BJ (cell line): ENCODE measurements around the gene CARMIL3. TPM values are rescaled to one million over a fixed set of nuclear protein-coding genes. Genes with fewer than 3 reads are reported as not detected.

Experiments used
- CTCF ChIA-PET: fragments of 350-600 bp; formaldehyde crosslinking; extraction: SDS; loops from one replicate; lab custom pipeline; 2021; ENCODE audit warnings: antibody characterized with exemption, inconsistent platforms; lab: Yijun Ruan, JAX
- POLR2A ChIA-PET: fragments of 300-600 bp; sonication (Branson Sonifier 250); formaldehyde crosslinking; extraction: SDS; loops from one replicate; lab custom pipeline; 2021; ENCODE audit warnings: antibody characterized with exemption; lab: Charles Lee
- DNase-seq: peaks from one replicate; pipeline ENCODE4 v3.0.0-alpha.2; 2011; ENCODE audit warnings: low read depth
- H3K27me3 ChIP-seq: 2 replicates; pipeline ENCODE4 v1.6.0; 2011; ENCODE audit warnings: low read length; ENCODE audit not compliant: control insufficient read depth, insufficient read depth
- H3K36me3 ChIP-seq: 2 replicates; pipeline ENCODE4 v1.5.1; 2011; ENCODE audit warnings: low read length; ENCODE audit not compliant: control insufficient read depth, insufficient read depth
- H3K4me3 ChIP-seq: 2 replicates; pipeline ENCODE4 v1.5.1; 2011; ENCODE audit warnings: low read depth, mild to moderate bottlenecking, control low read depth, low read length
- CTCF ChIP-seq: IDR thresholded peaks from 2 replicates; pipeline ENCODE4 v1.5.1; 2011; ENCODE audit warnings: low read depth, mild to moderate bottlenecking, control low read depth, inconsistent platforms, low read length, moderate library complexity; ENCODE audit not compliant: insufficient read depth
- polyA plus RNA-seq: library from polyadenylated mRNA; depleted of rRNA; stranded (reverse); fragments of >200 nt; gene quantifications from 2 replicates; pipeline ENCODE4 v1.2.3, GENCODE V29; 2011

Gene CARMIL3
- polyA plus RNA-seq, 1 experiment: 0.04 TPM

DNA sequence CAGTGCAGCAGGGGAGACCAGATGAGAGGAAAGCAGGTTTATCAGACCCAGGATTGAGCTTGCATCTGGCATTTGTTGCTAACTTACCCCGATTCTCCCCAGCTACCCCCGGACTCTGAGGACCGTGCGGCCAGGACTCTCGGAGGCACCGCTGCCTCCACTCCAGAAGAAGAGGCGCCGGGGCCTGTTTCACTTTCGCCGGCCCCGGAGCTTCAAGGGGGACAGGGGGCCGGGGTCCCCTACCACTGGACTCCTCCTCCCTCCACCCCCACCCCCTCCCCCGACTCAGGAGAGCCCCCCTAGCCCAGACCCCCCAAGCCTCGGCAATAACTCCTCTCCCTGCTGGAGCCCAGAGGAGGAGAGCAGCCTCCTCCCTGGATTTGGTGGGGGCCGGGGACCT, 13.0 kb downstream of the CARMIL3 start:
- H3K27me3 ChIP-seq: peaks cover 11% of the 10 kb centered on the region
- POLR2A ChIA-PET: no interaction called here
- no peak overlapping the region for H3K4me3 ChIP-seq
- DNase-seq: no peak
- TF ChIP-seq CTCF: no peak
- H3K36me3 ChIP-seq: no peaks in the 10 kb centered on the region
- CTCF ChIA-PET: interaction anchor here (0.9 kb wide), 1 partner anchor 25 kb away, joined by 5 read pairs; no protein-coding TSS in a partner anchor

- DNase-seq: no peak
- Histone ChIP-seq H3K4me3 (no peak overlapping the region), H3K36me3 (no peaks in the 10 kb centered on the region), H3K27me3 (peaks cover 15% of the 10 kb centered on the region)
- CTCF ChIA-PET: no interaction called here
- POLR2A ChIA-PET: no interaction called here
- no peak for TF ChIP-seq CTCF
Measured at GRCh38 chr14:24065408-24065807, 13.6 kb downstream of the CARMIL3 start.

- H3K36me3 ChIP-seq: no peaks in the 10 kb centered on the region
- ChIA-PET CTCF (interaction anchor here (0.8 to 5.5 kb wide), 7 partner anchors 8 to 94 kb away, joined by 3 to 33 read pairs (median 5); partner anchors contain the start of gene IRF9), POLR2A (no interaction called here)
- DNase-seq: no peak
- H3K4me3 ChIP-seq: no peak overlapping the region
- H3K27me3 ChIP-seq: peaks cover 12% of the 10 kb centered on the region
- TF ChIP-seq CTCF: no peak
Measured at GRCh38 chr14:24066496-24067132, 14.8 kb downstream of the CARMIL3 start.

DNA sequence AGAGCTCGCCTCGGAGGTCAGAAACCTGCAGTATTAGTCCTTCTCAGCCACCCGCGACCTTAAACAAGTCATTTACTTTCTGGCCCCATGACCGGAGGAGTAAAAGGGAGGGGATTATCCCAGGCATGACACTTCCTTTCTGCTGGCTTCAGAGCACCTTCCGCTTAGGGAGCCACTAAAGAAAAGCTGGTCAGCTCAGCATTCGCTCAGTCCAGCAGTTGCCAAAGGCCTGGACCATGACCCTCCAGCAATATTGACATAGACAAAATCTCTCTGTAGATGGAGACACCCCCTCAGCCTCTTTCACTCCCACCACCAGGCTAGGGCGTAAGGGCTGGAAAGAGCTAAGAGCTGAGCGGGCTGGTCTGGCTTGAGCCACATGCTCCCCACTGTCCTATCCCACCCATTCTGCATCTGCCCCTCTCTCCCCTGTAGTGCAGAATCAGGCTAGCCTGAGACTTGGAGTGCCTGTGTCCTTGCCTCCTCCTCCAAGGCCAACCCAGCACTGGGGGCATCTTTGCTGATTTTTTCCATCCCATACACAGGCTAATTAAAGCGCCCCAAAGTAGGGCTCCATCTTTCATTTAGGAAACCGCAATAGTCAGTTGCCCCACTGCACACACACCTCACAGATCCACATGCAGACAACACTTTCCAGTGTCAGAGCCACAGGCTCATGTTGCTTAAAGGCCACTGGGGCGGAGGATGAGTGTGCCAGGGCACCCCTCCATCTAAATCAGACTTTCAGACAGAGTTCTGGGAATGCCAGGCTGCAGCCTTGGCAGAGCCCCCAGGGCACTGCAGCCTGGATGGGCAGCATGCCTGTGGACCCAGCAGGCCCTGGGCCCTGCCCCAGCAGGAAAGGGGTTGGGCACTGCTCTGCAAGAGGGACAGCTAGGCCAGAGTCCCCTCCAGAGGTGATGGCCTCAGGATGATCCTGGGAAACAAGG, 15.6 kb downstream of the CARMIL3 start:
- no peak overlapping the region for H3K4me3 ChIP-seq
- no peak for DNase-seq
- ChIA-PET POLR2A (no interaction called here), CTCF (interaction anchor here (0.8 to 5.5 kb wide), 8 partner anchors 9 to 94 kb away, joined by 3 to 33 read pairs (median 6); partner anchors contain the start of gene IRF9)
- no peak for TF ChIP-seq CTCF
- H3K36me3 ChIP-seq: no peaks in the 10 kb centered on the region
- peaks cover 18% of the 10 kb centered on the region for H3K27me3 ChIP-seq

- peaks cover 21% of the 10 kb centered on the region for H3K27me3 ChIP-seq
- TF ChIP-seq CTCF: no peak
- ChIA-PET CTCF (interaction anchor here (0.6 to 5.5 kb wide), 6 partner anchors 8 to 83 kb away, joined by 3 to 33 read pairs (median 5); no protein-coding TSS in a partner anchor), POLR2A (no interaction called here)
- no peak for DNase-seq
- H3K4me3 ChIP-seq: no peak overlapping the region
- H3K36me3 ChIP-seq: no peaks in the 10 kb centered on the region
Measured at GRCh38 chr14:24068711-24069410, 17.1 kb downstream of the CARMIL3 start.
